Loucy (cell line): ENCODE data around the gene MRFAP1L1.

Source experiments
- H2AFZ ChIP-seq: fragments of 200-600 bp; sonication (generic); 2 replicates; pipeline ENCODE4 v1.6.0; 2016; ENCODE audit warnings: antibody characterized with exemption, mild to moderate bottlenecking, low read length, moderate library complexity
- H3F3A ChIP-seq: fragments of 200-600 bp; 2 replicates; pipeline ENCODE4 v1.6.0; 2016; ENCODE audit warnings: antibody characterized with exemption, low read depth, mild to moderate bottlenecking
- H3K27me3 ChIP-seq: fragments of 200-600 bp; sonication (generic); 2 replicates; pipeline ENCODE4 v1.6.1; 2014; ENCODE audit warnings: low read length, mild to moderate bottlenecking; ENCODE audit not compliant: insufficient read depth, poor library complexity, severe bottlenecking
- H3K36me3 ChIP-seq: fragments of 200-600 bp; sonication (generic); 2 replicates; pipeline ENCODE4 v1.6.1; 2016; ENCODE audit warnings: low read length; ENCODE audit not compliant: insufficient read depth
- H3K4me1 ChIP-seq: fragments of 200-600 bp; sonication (generic); 2 replicates; pipeline ENCODE4 v1.5.1; 2014; ENCODE audit warnings: low read length, mild to moderate bottlenecking; ENCODE audit not compliant: insufficient read depth, poor library complexity, severe bottlenecking
- H3K4me2 ChIP-seq: fragments of 200-600 bp; sonication (generic); 2 replicates; pipeline ENCODE4 v1.6.0; 2014; ENCODE audit warnings: antibody characterized with exemption, low read length, low read depth, mild to moderate bottlenecking; ENCODE audit not compliant: poor library complexity, severe bottlenecking
- H3K4me3 ChIP-seq: fragments of 200-600 bp; sonication (generic); 2 replicates; pipeline ENCODE4 v1.5.1; 2014; ENCODE audit warnings: low read length, mild to moderate bottlenecking, mixed read lengths; ENCODE audit not compliant: poor library complexity, severe bottlenecking
- H3K79me2 ChIP-seq: fragments of 200-600 bp; sonication (generic); 2 replicates; pipeline ENCODE4 v1.6.1; 2014; ENCODE audit warnings: low read length; ENCODE audit not compliant: insufficient read depth
- H3K9ac ChIP-seq: fragments of 200-600 bp; sonication (generic); 2 replicates; pipeline ENCODE4 v1.6.0; 2014; ENCODE audit warnings: mild to moderate bottlenecking, low read depth, low read length, moderate library complexity; ENCODE audit not compliant: poor library complexity, severe bottlenecking
- H3K9me2 ChIP-seq: fragments of 200-600 bp; sonication (generic); replicated peaks from 2 replicates; pipeline ENCODE4 v1.6.1; 2016; ENCODE audit warnings: low read depth, low read length, mixed read lengths
- H3K9me3 ChIP-seq: fragments of 200-600 bp; sonication (generic); 2 replicates; pipeline ENCODE4 v1.6.1; 2014; ENCODE audit warnings: mild to moderate bottlenecking, antibody characterized with exemption, low read length, low read depth; ENCODE audit not compliant: insufficient read depth
- H4K20me1 ChIP-seq: fragments of 200-600 bp; sonication (generic); 2 replicates; pipeline ENCODE4 v1.6.0; 2014; ENCODE audit warnings: antibody characterized with exemption, low read length, mild to moderate bottlenecking; ENCODE audit not compliant: insufficient read depth, poor library complexity, severe bottlenecking
- EZH2phosphoT487 ChIP-seq: fragments of 200-600 bp; IDR thresholded peaks from 2 replicates; pipeline ENCODE4 v1.6.1; 2018; ENCODE audit warnings: antibody characterized with exemption, mild to moderate bottlenecking, moderate library complexity, borderline replicate concordance
- TF ChIP-seq, protein P1 (sequence below): fragments of 200-600 bp; sonication (generic); conservative IDR thresholded peaks from 2 replicates; pipeline ENCODE4 v1.5.1; 2014; ENCODE audit warnings: mild to moderate bottlenecking, antibody characterized with exemption, low read length

The MRFAP1L1 gene

DNA sequence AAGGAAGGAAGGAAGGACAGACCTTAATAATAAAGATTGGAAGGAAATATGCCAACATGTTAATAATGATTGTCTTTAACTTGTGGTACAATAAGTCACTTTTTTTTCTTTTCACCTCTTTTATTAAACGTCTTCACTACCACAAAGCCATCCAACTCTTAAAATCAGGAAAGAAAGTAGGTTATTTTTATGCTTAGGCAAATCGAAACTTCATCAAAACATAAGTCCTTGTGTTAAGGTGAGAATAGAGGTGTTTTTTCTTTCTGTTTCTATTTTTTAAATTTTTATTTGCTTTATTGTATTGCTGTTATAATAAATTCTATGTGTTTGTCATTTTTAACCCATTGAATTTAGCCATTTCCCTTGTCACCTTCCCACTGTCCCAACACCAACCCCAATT lies 32.8 kb upstream of the MRFAP1L1 start:
- H3K9me3 ChIP-seq: no peaks in the 10 kb centered on the region
- H3K36me3 ChIP-seq: no peaks in the 10 kb centered on the region
- H3F3A ChIP-seq: no peaks in the 10 kb centered on the region
- H3K9ac ChIP-seq: no peak overlapping the region
- no peak overlapping the region for H2AFZ ChIP-seq
- H4K20me1 ChIP-seq: no peaks in the 10 kb centered on the region
- no peak overlapping the region for H3K4me3 ChIP-seq
- no peaks in the 10 kb centered on the region for H3K79me2 ChIP-seq
- H3K27me3 ChIP-seq: no peaks in the 10 kb centered on the region
- TF ChIP-seq, protein P1, sequence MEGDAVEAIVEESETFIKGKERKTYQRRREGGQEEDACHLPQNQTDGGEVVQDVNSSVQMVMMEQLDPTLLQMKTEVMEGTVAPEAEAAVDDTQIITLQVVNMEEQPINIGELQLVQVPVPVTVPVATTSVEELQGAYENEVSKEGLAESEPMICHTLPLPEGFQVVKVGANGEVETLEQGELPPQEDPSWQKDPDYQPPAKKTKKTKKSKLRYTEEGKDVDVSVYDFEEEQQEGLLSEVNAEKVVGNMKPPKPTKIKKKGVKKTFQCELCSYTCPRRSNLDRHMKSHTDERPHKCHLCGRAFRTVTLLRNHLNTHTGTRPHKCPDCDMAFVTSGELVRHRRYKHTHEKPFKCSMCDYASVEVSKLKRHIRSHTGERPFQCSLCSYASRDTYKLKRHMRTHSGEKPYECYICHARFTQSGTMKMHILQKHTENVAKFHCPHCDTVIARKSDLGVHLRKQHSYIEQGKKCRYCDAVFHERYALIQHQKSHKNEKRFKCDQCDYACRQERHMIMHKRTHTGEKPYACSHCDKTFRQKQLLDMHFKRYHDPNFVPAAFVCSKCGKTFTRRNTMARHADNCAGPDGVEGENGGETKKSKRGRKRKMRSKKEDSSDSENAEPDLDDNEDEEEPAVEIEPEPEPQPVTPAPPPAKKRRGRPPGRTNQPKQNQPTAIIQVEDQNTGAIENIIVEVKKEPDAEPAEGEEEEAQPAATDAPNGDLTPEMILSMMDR: no peak
- no peak for TF ChIP-seq EZH2phosphoT487
- no peaks in the 10 kb centered on the region for H3K9me2 ChIP-seq
- H3K4me1 ChIP-seq: no peaks in the 10 kb centered on the region
- no peak overlapping the region for H3K4me2 ChIP-seq

DNA sequence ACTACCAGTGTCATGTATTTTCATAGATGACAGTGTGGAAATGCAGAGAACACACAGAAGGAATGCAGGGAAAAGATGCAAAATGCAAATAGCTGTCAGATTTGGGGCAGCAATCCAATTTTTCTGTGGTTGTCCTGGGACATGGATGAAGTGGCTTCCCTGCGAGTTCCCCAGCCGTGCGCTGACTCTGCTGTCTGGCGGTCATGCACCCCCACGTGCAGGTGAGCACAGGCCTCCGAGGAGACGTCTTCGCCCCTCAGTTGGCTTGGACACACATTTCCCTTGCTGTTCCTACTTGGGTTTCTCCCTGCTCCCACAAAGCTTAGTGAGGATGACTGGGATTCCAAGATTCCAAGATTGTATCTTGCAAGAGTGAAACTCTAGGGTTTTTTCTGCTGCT lies 30.7 kb upstream of the MRFAP1L1 start:
- H3K27me3 ChIP-seq: no peaks in the 10 kb centered on the region
- no peaks in the 10 kb centered on the region for H4K20me1 ChIP-seq
- H3K9me3 ChIP-seq: no peaks in the 10 kb centered on the region

DNA sequence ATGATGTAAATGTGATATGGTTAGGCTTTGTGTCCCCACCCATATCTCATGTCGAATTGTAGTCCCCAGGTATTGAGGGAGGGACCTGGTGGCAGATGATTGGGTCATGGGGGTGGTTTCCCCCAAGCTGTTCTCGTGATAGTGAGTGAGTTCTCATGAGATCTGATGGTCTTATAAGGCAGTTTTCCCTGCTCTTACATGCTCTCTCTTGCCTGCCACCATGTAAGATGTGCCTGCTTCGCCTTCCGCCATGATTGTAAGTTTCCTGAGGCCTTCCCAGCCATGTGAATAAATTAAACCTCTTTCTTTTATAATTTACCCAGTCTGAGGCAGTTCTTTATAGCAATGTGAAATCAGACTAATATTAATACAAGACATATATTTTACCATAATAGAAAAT lies 30.3 kb upstream of the MRFAP1L1 start:
- no peaks in the 10 kb centered on the region for H3K79me2 ChIP-seq
- no peak overlapping the region for H3K4me2 ChIP-seq
- no peaks in the 10 kb centered on the region for H3F3A ChIP-seq
- H3K9ac ChIP-seq: no peak overlapping the region
- no peaks in the 10 kb centered on the region for H3K36me3 ChIP-seq
- no peaks in the 10 kb centered on the region for H3K4me1 ChIP-seq
- TF ChIP-seq, protein P1: no peak
- TF ChIP-seq EZH2phosphoT487: no peak
- no peaks in the 10 kb centered on the region for H3K9me3 ChIP-seq
- no peak overlapping the region for H3K4me3 ChIP-seq
- no peak overlapping the region for H2AFZ ChIP-seq
- no peaks in the 10 kb centered on the region for H3K27me3 ChIP-seq
- H3K9me2 ChIP-seq: no peaks in the 10 kb centered on the region
- no peaks in the 10 kb centered on the region for H4K20me1 ChIP-seq

More for the DNA sequence above, 30.7 kb upstream of the MRFAP1L1 start:
- no peak overlapping the region for H3K4me2 ChIP-seq
- no peak overlapping the region for H2AFZ ChIP-seq
- H3K9me2 ChIP-seq: no peaks in the 10 kb centered on the region
- H3K4me1 ChIP-seq: no peaks in the 10 kb centered on the region
- H3F3A ChIP-seq: no peaks in the 10 kb centered on the region
- H3K9ac ChIP-seq: no peak overlapping the region
- H3K36me3 ChIP-seq: no peaks in the 10 kb centered on the region
- no peak overlapping the region for H3K4me3 ChIP-seq
- TF ChIP-seq EZH2phosphoT487: no peak
- TF ChIP-seq, protein P1: no peak
- no peaks in the 10 kb centered on the region for H3K79me2 ChIP-seq
